ENCODE data around the gene ZNF132. TPM values are rescaled to one million over a fixed set of nuclear protein-coding genes. Genes with fewer than 3 reads are reported as not detected.

The ZNF132 gene
- total RNA-seq, 1 experiment from 2014 or later, result 2.6 TPM

DNA sequence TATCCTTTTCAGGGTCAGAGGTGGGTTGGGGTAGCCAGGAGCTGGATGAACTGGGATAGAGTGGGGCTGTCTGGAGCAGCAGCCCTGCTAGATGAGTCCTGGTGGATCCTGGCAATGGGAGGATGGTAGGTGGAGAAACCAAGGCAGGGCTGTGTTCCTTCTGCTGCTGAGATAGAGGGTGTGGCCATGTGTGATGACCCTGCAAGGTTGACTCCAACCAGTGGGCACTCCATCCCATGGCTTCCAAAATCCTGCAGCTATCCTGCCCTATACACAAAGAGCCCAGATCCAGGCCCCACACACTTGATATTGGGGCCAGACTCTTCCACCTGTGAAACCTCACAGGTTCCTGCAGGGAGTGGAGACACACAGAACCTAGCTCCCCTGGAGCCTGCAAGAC, 33.8 kb upstream of the ZNF132 start:
- no peaks in the 10 kb centered on the region; the same call in none of the 2 replicates for H3K27me3 Mint-ChIP-seq (ENCODE audit: low read depth)
- H3K36me3 Mint-ChIP-seq, result no peaks in the 10 kb centered on the region
- DNase-seq (ENCODE audit: low spot score) (no peak), ATAC-seq (no peak)
- H3K4me1 Mint-ChIP-seq, result peaks cover 9% of the 10 kb centered on the region
- no peak overlapping the region for H3K4me3 Mint-ChIP-seq
- no peak overlapping the region for H3K27ac Mint-ChIP-seq
- CTCF ChIA-PET, result interaction anchor here (1.3 kb wide), 1 partner anchor 40 kb away, joined by 5 read pairs; no protein-coding TSS in a partner anchor
- POLR2A ChIA-PET, result no interaction called here
- TF ChIP-seq, protein P1, sequence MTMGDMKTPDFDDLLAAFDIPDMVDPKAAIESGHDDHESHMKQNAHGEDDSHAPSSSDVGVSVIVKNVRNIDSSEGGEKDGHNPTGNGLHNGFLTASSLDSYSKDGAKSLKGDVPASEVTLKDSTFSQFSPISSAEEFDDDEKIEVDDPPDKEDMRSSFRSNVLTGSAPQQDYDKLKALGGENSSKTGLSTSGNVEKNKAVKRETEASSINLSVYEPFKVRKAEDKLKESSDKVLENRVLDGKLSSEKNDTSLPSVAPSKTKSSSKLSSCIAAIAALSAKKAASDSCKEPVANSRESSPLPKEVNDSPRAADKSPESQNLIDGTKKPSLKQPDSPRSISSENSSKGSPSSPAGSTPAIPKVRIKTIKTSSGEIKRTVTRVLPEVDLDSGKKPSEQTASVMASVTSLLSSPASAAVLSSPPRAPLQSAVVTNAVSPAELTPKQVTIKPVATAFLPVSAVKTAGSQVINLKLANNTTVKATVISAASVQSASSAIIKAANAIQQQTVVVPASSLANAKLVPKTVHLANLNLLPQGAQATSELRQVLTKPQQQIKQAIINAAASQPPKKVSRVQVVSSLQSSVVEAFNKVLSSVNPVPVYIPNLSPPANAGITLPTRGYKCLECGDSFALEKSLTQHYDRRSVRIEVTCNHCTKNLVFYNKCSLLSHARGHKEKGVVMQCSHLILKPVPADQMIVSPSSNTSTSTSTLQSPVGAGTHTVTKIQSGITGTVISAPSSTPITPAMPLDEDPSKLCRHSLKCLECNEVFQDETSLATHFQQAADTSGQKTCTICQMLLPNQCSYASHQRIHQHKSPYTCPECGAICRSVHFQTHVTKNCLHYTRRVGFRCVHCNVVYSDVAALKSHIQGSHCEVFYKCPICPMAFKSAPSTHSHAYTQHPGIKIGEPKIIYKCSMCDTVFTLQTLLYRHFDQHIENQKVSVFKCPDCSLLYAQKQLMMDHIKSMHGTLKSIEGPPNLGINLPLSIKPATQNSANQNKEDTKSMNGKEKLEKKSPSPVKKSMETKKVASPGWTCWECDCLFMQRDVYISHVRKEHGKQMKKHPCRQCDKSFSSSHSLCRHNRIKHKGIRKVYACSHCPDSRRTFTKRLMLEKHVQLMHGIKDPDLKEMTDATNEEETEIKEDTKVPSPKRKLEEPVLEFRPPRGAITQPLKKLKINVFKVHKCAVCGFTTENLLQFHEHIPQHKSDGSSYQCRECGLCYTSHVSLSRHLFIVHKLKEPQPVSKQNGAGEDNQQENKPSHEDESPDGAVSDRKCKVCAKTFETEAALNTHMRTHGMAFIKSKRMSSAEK (CRISPR knock-in tag; IDR thresholded peaks at IDR 0.05; ENCODE audit: borderline replicate concordance), result no peak
- no peak for TF ChIP-seq IRF1 (CRISPR knock-in tag; IDR thresholded peaks at IDR 0.05)
- H3K9me3 Mint-ChIP-seq, result no peaks in the 10 kb centered on the region

- Mint-ChIP-seq H3K9me3 (no peaks in the 10 kb centered on the region), H3K4me3 (no peak overlapping the region), H3K36me3 (no peaks in the 10 kb centered on the region), H3K27ac (no peak overlapping the region), H3K4me1 (peaks cover 13% of the 10 kb centered on the region), H3K27me3 (ENCODE audit: low read depth) (no peaks in the 10 kb centered on the region; the same call in 1 of the 2 replicates)
- no peak for DNase-seq (ENCODE audit: low spot score)
- ChIA-PET POLR2A (no interaction called here), CTCF (no interaction called here)
- no peak for ATAC-seq
- TF ChIP-seq SMAD3 (CRISPR knock-in tag; IDR thresholded peaks at IDR 0.05; ENCODE audit: borderline replicate concordance) (no peak), E2F4 (CRISPR knock-in tag; IDR thresholded peaks at IDR 0.05; ENCODE audit: borderline replicate concordance, low read depth) (no peak), ZNF263 (CRISPR knock-in tag; IDR thresholded peaks at IDR 0.05; ENCODE audit: low read depth) (no peak), ZNF416 (CRISPR knock-in tag; IDR thresholded peaks at IDR 0.05) (no peak), CDX4 (CRISPR knock-in tag; IDR thresholded peaks at IDR 0.05; ENCODE audit: borderline replicate concordance) (no peak), MXD4 (CRISPR knock-in tag; IDR thresholded peaks at IDR 0.05; ENCODE audit: borderline replicate concordance) (no peak), NR1H2 (CRISPR knock-in tag; IDR thresholded peaks at IDR 0.05) (no peak), CREM (CRISPR knock-in tag; IDR thresholded peaks at IDR 0.05) (no peak), TEAD4 (CRISPR knock-in tag; IDR thresholded peaks at IDR 0.05) (no peak), NFE2L1 (CRISPR knock-in tag; IDR thresholded peaks at IDR 0.05) (no peak), ATF6 (CRISPR knock-in tag; IDR thresholded peaks at IDR 0.05) (no peak), SMAD4 (CRISPR knock-in tag; IDR thresholded peaks at IDR 0.05) (no peak), FOXP1 (CRISPR knock-in tag; IDR thresholded peaks at IDR 0.05; ENCODE audit: borderline replicate concordance) (no peak), ELF4 (CRISPR knock-in tag; IDR thresholded peaks at IDR 0.05; ENCODE audit: low read depth) (no peak), ZMAT4 (CRISPR knock-in tag; IDR thresholded peaks at IDR 0.05) (no peak), RELA (CRISPR knock-in tag; IDR thresholded peaks at IDR 0.05; ENCODE audit: borderline replicate concordance) (no peak)
- TF ChIP-seq, protein P2, sequence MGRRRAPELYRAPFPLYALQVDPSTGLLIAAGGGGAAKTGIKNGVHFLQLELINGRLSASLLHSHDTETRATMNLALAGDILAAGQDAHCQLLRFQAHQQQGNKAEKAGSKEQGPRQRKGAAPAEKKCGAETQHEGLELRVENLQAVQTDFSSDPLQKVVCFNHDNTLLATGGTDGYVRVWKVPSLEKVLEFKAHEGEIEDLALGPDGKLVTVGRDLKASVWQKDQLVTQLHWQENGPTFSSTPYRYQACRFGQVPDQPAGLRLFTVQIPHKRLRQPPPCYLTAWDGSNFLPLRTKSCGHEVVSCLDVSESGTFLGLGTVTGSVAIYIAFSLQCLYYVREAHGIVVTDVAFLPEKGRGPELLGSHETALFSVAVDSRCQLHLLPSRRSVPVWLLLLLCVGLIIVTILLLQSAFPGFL (CRISPR knock-in tag; IDR thresholded peaks at IDR 0.05; ENCODE audit: borderline replicate concordance), result no peak
- TF ChIP-seq, protein P3, sequence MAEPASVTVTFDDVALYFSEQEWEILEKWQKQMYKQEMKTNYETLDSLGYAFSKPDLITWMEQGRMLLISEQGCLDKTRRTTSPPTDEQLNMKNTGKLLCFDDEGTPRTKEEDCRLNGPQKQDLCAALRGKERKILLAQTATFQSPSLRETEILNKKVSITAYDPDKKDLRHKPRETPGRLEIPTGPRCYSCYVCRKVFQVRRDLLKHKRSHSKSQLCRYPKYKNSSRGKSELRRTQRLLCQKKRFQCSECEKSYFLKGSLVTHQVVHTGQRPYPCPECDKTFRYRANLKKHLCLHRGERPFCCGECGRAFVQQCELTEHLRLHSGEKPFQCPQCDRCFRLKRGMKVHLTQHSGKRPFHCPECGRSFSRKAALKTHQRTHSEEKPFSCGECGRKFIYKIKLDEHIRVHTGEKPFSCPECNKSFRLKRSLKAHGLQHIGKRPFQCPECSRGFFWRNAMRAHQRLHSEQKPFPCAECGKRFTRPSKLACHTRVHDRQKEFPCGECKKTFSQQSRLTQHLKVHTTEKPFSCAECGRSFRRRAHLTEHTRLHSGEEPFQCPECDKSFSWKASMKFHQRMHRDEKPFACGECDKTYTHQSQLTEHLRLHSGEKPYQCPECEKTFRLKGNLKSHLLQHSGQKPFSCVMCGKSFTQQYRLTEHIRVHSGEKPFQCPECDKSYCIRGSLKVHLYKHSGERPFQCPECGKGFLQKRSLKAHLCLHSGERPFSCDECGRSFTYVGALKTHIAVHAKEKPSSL (CRISPR knock-in tag; conservative IDR thresholded peaks at IDR 0.05), result no peak
Observed at GRCh38 chr19:58471736-58472135, 31.8 kb upstream of the ZNF132 start.
